Caco-2 (cell line): ENCODE results near the gene CCDC43. TPM values are rescaled to one million over a fixed set of nuclear protein-coding genes. Genes with fewer than 3 reads are reported as not detected.

ENCODE experiments used
- BruUV-seq: library from RNA; stranded (reverse); fragments of 400-500 nt; replicated peaks from 2 replicates; lab custom pipeline; 2021; lab: Mats Ljungman, UMichigan
- CTCF ChIA-PET: fragments of 300-600 bp; sonication (Branson Sonifier 250); formaldehyde crosslinking; loops from one replicate; lab custom pipeline; 2022; ENCODE audit warnings: antibody characterized with exemption; lab: Charles Lee
- POLR2A ChIA-PET: fragments of 300-600 bp; sonication (Branson Sonifier 250); formaldehyde crosslinking; loops from one replicate; lab custom pipeline; 2022; ENCODE audit warnings: antibody characterized with exemption; lab: Charles Lee
- DNase-seq, 2 experiments: peaks; one replicate each; pipeline versions ENCODE4 v3.0.0 to v3.0.0-alpha.2; 2020 to 2022
- H3K27me3 ChIP-seq: replicated peaks from 2 replicates; pipeline ENCODE4 v1.6.0; 2011; ENCODE audit warnings: low read length; ENCODE audit not compliant: control insufficient read depth, insufficient read depth
- H3K36me3 ChIP-seq: 2 replicates; pipeline ENCODE4 v1.5.1; 2011; ENCODE audit warnings: low read length; ENCODE audit not compliant: control insufficient read depth, insufficient read depth
- H3K4me1 ChIP-seq: fragments of 250-450 bp; sonication (Bioruptor Pico); 2 replicates; pipeline ENCODE4 v1.5.1; 2020; ENCODE audit warnings: mild to moderate bottlenecking
- H3K4me3 ChIP-seq: 2 replicates; pipeline ENCODE4 v1.5.1; 2011; ENCODE audit warnings: low read depth, mild to moderate bottlenecking, control low read depth, low read length
- H3K9me3 ChIP-seq: fragments of 250-450 bp; sonication (Bioruptor Pico); 2 replicates; pipeline ENCODE4 v1.5.1; 2020; ENCODE audit warnings: mild to moderate bottlenecking, moderate library complexity
- H3K27ac Mint-ChIP-seq: one replicate; pipeline ENCODE4 v1.8.0; 2022; ENCODE audit warnings: mixed read lengths; ENCODE audit not compliant: unreplicated experiment
- H3K27me3 Mint-ChIP-seq: one replicate; pipeline ENCODE4 v1.8.0; 2022; ENCODE audit warnings: mixed read lengths; ENCODE audit not compliant: insufficient read depth, unreplicated experiment
- H3K36me3 Mint-ChIP-seq: one replicate; pipeline ENCODE4 v1.8.0; 2022; ENCODE audit warnings: mild to moderate bottlenecking, mixed read lengths; ENCODE audit not compliant: insufficient read depth, unreplicated experiment
- H3K4me1 Mint-ChIP-seq: one replicate; pipeline ENCODE4 v1.8.0; 2022; ENCODE audit warnings: low read depth, mixed read lengths; ENCODE audit not compliant: unreplicated experiment
- H3K4me3 Mint-ChIP-seq: one replicate; pipeline ENCODE4 v1.8.0; 2022; ENCODE audit warnings: mild to moderate bottlenecking, moderate library complexity, mixed read lengths; ENCODE audit not compliant: unreplicated experiment
- H3K9me3 Mint-ChIP-seq: one replicate; pipeline ENCODE4 v1.8.0; 2022; ENCODE audit warnings: mixed read lengths; ENCODE audit not compliant: unreplicated experiment
- CTCF ChIP-seq, 2 experiments: fragments of 200-600 bp in 1 of 2; IDR thresholded peaks; 1 replicate in 1 of 2; 2 replicates in 1 of 2; pipeline versions ENCODE4 v1.5.1 to v1.8.0; 2011 to 2022; ENCODE audit warnings: antibody characterized with exemption in 1 of 2, control low read depth in 1 of 2, inconsistent platforms in 1 of 2, low read depth in 1 of 2, low read length in 1 of 2, mild to moderate bottlenecking in 1 of 2, moderate library complexity in 1 of 2; ENCODE audit not compliant: insufficient read depth in 1 of 2, severe bottlenecking in 1 of 2, unreplicated experiment in 1 of 2
- intact Hi-C: fragments of 100-400 bp; cut with micrococcal nuclease; formaldehyde crosslinking; loops from one replicate; pipeline ENCODE4 v1.10.0; 2022; ENCODE audit not compliant: unreplicated experiment
- total RNA-seq: library from RNA; stranded (reverse); gene quantifications from 2 replicates; pipeline ENCODE4 v1.2.3, GENCODE V29; 2022

The CCDC43 gene
- total RNA-seq, 1 experiment from 2014 or later: 54.3 TPM

- no peak for TF ChIP-seq CTCF (IDR thresholded peaks at IDR 0.05; ENCODE audit: insufficient read depth in 1 of 2, low read depth in 1 of 2, low read length in 1 of 2, severe bottlenecking in 1 of 2, unreplicated experiment in 1 of 2)
- H3K36me3 ChIP-seq: no peaks in the 10 kb centered on the region
- intact Hi-C loops: no loop called here
- H3K27ac Mint-ChIP-seq: no peak overlapping the region
- no peak overlapping the region for H3K4me3 ChIP-seq
- H3K9me3 Mint-ChIP-seq: no peaks in the 10 kb centered on the region
- ChIA-PET POLR2A (no interaction called here), CTCF (interaction anchor here (0.7 kb wide), 2 partner anchors 120 to 484 kb away, joined by 3 read pairs; no protein-coding TSS in a partner anchor)
- H3K4me1 Mint-ChIP-seq: no peaks in the 10 kb centered on the region
- no peaks in the 10 kb centered on the region for H3K27me3 ChIP-seq
- no peaks in the 10 kb centered on the region for H3K27me3 Mint-ChIP-seq
- no peaks in the 10 kb centered on the region for H3K36me3 Mint-ChIP-seq
- no peaks in the 10 kb centered on the region for H3K9me3 ChIP-seq
- no peak overlapping the region for H3K4me3 Mint-ChIP-seq
- BruUV-seq: no TSS peak
- DNase-seq: no peak
- no peaks in the 10 kb centered on the region for H3K4me1 ChIP-seq
These were observed 36.8 kb downstream of the CCDC43 start for GRCh38 chr17:44652727-44653126.

GRCh38 chr17:44651228-44651627 is 38.3 kb downstream of the CCDC43 start:
- Mint-ChIP-seq H3K4me1 (no peaks in the 10 kb centered on the region), H3K4me3 (no peak overlapping the region), H3K36me3 (no peaks in the 10 kb centered on the region), H3K27ac (no peak overlapping the region), H3K9me3 (no peaks in the 10 kb centered on the region), H3K27me3 (no peaks in the 10 kb centered on the region)
- Histone ChIP-seq H3K4me1 (no peaks in the 10 kb centered on the region), H3K36me3 (no peaks in the 10 kb centered on the region), H3K4me3 (no peak overlapping the region), H3K9me3 (no peaks in the 10 kb centered on the region), H3K27me3 (no peaks in the 10 kb centered on the region)
- CTCF ChIA-PET: interaction anchor here (0.5 kb wide), 1 partner anchor 85 kb away, joined by 3 read pairs; no protein-coding TSS in a partner anchor
- DNase-seq: no peak
- intact Hi-C loops: no loop called here
- POLR2A ChIA-PET: no interaction called here
- TF ChIP-seq CTCF (IDR thresholded peaks at IDR 0.05; ENCODE audit: insufficient read depth in 1 of 2, low read depth in 1 of 2, low read length in 1 of 2, severe bottlenecking in 1 of 2, unreplicated experiment in 1 of 2): no peak
- BruUV-seq: no TSS peak

- no peak for DNase-seq
- H3K4me1 ChIP-seq: no peaks in the 10 kb centered on the region
- BruUV-seq: no TSS peak
- H3K4me3 Mint-ChIP-seq: no peak overlapping the region
- no peaks in the 10 kb centered on the region for H3K27me3 ChIP-seq
- no peak for TF ChIP-seq CTCF (IDR thresholded peaks at IDR 0.05; ENCODE audit: insufficient read depth in 1 of 2, low read depth in 1 of 2, low read length in 1 of 2, severe bottlenecking in 1 of 2, unreplicated experiment in 1 of 2)
- ChIA-PET POLR2A (no interaction called here), CTCF (interaction anchor here (0.6 kb wide), 1 partner anchor 137 kb away, joined by 10 read pairs; no protein-coding TSS in a partner anchor)
- H3K4me3 ChIP-seq: no peak overlapping the region
- no peaks in the 10 kb centered on the region for H3K36me3 Mint-ChIP-seq
- no peaks in the 10 kb centered on the region for H3K27me3 Mint-ChIP-seq
- intact Hi-C loops: no loop called here
- H3K4me1 Mint-ChIP-seq: no peaks in the 10 kb centered on the region
- H3K36me3 ChIP-seq: no peaks in the 10 kb centered on the region
- H3K27ac Mint-ChIP-seq: no peak overlapping the region
- no peaks in the 10 kb centered on the region for H3K9me3 Mint-ChIP-seq
- no peaks in the 10 kb centered on the region for H3K9me3 ChIP-seq
These were observed 40.6 kb downstream of the CCDC43 start for GRCh38 chr17:44648963-44649362.
